Middle frontal gyrus (tissue), 1 donor: ENCODE results near the gene ZBTB20.
A peak's percentile ranks its signal among the peaks of the same experiment; 100 is the strongest.

ENCODE experiments used
- DNase-seq: peaks from one replicate; pipeline ENCODE4 v3.0.0-alpha.2; 2015; ENCODE audit warnings: low spot score; ENCODE audit errors: extremely low spot score

Gene ZBTB20

DNA sequence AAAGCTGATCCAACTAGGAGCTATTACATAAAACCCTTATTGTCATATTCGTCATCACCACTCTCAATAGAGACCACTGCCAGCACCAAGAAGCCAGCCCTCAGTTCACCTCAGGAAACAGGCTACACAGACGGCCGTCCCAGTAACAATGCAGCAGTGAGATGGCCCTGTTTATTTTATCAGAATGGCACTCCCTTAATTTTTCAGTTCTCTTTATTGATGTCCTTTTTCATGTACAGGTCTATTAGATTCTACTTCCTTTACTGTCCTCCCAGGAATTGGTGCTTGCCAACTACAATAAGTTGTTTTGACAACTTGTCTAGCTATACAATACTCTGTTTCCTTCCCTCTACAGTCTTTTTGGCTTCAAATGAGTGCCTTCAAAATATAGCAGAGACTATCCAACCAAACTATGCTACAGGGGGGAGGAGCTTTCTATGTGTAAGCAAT lies 272.5 kb downstream of the ZBTB20 start:
- DNase-seq: no peak

GRCh38 chr3:114873591-114873990 lies 273.5 kb downstream of the ZBTB20 start:
- DNase-seq: no peak

DNA sequence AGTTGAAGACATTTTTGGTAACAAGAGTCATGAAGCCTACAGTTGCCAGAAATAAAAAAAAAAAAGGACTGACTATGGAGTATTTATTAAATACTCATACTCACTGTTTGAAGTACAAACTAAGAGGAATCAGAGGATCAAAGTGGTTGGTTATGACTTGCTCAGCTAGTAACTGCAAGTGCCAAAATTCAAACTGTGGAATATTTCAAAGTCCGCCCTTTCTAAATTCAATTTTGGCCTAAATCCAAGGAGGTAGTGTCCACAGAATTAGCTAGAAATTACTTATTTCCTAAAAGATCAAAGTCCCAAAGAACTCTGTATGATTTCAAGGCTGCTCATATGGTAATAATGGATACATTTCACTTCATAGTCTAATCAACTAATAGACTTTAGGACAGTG lies 274.5 kb downstream of the ZBTB20 start:
- DNase-seq: no peak

DNA sequence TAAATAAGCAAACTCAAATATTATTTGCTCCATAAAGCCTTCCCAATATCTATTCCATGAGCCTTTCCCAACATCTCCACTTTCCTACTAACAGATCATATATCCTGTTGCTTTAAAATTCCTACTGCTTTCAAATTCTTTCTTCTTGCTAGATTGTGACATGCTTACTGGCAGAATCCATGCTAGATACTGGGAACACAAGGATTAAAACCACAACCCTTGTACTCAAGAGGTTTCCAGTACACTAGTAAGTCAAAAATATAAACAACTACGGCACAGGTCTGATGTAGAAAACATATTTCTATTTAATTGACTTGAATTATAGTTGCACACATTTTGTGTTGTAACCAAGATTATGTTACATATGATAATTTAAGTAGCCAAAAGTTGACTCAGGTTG lies 275.0 kb downstream of the ZBTB20 start:
- no peak for DNase-seq

GRCh38 chr3:114867835-114868503 lies 279.1 kb downstream of the ZBTB20 start:
- no peak for DNase-seq

DNA sequence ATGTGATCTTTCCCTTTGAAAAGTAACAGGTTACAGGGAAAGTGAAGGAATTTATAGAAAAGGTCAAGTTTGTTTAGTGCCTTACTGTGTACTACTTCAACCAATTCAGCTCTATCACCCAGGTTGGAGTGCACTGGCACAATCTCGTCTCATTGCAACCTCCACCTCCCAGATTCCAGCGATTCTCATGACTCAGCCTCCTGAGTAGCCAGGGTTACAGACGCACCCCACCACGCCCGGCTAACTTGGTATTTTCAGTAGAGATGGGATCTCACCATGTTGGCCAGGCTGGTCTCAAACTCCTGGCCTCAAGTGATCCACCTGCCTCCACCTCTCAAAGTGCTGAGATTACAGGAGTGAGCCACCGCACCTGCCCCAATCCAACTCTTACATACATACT lies 279.7 kb downstream of the ZBTB20 start:
- DNase-seq: no peak

DNA sequence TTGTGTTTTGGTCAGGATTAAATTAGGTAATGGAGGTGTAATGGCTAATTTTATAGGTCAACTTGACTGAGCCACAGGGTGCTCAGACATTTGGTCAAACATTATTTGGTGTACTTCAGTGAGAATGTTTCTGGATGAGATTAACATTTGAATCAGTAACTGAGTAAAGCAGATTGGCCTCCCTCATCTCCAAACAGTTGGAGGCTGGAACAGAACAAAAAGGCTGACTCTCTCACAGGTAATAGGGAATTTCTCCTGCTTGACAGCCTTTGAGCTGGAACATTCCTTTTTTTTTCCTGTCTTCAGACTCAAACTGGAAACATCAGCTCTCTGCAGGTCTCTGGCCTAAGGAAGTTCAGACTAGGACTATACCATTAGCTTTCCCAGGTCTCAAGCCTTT lies 280.7 kb downstream of the ZBTB20 start:
- DNase-seq: no peak

DNA sequence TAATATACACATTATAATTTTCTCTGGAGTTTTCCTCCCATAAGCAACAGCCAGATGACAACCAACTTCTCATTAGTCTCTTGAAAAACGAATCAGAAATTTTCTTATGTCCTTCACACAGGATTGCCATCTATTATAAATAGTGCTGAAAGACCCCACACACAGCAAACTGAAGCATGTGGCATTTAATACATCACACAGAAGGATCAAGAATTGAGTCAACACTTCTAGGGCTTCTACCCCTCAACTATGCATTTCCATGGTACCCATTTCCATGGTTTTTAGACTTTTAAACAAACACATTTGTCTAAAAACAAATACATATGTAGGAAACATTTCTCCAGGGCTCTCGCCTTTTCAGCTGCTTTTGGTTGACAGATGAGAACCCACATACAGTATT lies 282.1 kb downstream of the ZBTB20 start:
- no peak for DNase-seq

DNA sequence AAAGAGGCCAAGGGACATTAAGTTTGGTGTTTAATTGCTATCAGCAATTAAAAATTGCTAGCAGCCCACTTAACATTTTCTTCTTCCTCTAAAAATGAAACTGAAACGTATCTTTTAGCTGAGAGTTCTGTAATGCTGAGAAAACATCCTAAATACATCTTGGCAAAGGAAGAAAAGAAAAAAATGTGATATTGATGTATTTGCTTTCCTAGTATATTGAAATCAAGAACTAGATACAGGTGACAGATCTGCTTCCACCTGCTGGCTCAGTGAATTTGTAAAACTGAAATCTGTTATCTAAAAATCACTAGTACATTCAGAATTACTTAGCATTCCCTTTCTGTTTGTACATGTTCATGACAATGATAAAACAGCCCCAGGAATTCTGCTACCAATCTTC lies 283.2 kb downstream of the ZBTB20 start:
- no peak for DNase-seq

GRCh38 chr3:114861666-114862065 lies 285.4 kb downstream of the ZBTB20 start:
- DNase-seq: no peak

- DNase-seq: no peak
These were observed 286.6 kb downstream of the ZBTB20 start for GRCh38 chr3:114860531-114860930.

- DNase-seq: no peak
These were observed 288.8 kb downstream of the ZBTB20 start for GRCh38 chr3:114858329-114858728.

DNA sequence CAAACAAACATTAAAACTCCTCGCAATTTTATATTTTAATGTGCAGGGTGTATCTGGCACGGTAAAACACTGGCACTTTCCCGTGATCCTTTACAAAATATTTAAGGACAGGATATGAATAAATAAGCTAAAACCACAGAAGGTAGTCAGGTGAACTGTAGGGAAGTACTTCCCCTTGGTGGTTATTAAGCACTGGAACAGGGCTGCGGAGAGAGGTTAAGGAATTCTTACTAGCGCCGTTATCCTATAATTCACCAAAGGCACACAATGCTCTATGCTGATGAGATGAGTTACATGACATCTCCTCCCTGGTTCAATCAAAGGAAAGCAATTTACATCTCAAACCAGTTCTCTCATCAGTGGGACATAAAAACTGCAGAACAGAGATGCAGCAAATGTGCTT lies 289.8 kb downstream of the ZBTB20 start:
- no peak for DNase-seq

- no peak for DNase-seq
These were observed 290.3 kb downstream of the ZBTB20 start for GRCh38 chr3:114856835-114857234.

DNA sequence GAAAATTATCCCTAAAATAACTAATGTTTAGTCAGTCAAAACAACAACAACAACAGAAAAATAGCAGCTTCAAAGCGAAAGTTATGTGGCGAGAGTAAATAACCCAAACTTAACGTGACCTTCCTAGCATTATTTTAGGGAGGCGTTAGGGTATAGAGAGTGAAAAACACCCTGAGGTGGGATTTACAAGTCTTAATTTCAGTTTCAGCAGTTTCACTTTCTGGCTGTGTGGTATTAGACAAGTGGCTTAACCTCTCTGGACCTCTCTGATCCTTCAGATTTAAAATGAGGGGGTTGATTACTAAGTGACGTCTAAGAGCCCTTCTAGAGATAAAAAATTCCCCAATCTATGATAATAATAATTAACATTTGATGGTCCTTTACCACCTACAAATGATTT lies 291.2 kb downstream of the ZBTB20 start:
- no peak for DNase-seq

GRCh38 chr3:114852966-114853365 lies 294.1 kb downstream of the ZBTB20 start:
- no peak for DNase-seq

DNA sequence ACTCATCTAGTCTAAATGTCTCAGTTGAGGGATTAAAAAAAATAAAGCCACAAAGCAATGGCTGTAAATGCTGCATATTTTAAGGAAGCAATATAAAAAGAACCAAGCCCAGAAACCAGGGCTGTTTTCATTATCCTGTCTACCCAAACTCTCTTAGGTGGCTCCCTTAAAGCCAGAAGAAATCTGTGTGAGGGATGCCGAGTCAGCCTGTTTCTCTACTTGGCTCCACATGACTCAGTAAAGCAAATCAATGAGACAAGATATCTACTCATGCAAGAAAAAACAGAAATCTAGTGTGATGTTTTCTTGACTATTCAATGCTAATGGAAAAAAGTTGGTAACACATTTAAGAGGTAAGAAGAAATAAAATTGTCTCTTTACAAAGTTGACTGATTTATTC lies 296.2 kb downstream of the ZBTB20 start:
- no peak for DNase-seq

DNA sequence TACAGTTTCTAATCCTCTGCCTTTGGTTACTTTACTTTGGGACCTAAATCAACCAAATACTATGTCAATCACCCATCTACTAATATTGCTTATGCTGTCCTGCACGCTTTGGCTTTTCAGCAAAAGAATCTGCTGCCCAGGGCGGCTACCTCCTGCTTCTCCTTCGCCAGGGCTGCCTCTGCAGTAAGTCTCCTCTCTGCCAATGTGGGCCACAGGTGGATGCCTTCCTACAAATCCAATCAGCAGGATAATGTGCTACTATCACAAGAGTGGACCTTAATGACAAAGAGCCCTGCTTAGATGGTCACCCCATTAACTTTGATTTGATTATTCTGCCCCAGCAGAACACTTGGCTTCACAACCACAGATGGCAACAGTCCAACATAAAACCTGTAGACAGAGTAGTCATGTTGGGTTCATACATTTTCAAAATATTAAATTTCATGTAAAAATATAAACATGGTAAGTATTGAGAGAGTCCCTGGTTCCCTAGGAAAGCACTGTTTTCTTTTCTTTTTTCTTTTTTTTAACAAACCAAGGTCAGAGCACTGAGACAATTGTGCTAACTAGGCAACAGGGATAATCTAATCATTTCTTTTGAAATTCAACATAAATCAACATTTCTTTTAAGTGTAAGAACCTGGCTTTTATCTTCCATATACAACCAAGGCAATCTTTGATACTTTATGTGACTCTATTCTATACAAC lies 298.3 kb downstream of the ZBTB20 start:
- DNase-seq: no peak

- peak; percentile 40 for DNase-seq
These were observed 299.0 kb downstream of the ZBTB20 start for GRCh38 chr3:114848082-114848481.

GRCh38 chr3:114847564-114847963 lies 299.5 kb downstream of the ZBTB20 start:
- DNase-seq: no peak

DNA sequence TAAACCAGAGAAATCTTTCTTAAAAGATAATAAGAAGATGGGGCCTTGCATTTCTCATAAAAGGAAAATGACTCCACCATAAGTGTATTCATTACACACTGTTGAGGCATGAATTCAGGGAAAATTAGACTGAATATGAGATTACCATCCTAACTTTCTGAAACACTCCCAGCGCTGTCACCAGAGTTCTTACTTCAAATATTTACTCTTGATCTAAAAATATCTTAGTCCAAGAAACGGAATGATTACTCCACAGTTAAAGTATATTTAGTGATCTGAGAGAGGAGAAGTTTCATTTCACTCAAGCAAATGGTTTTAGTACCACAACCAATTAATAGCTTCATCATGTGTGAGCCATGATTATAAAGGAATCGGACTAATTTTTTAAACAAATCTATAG lies 300.3 kb downstream of the ZBTB20 start:
- no peak for DNase-seq

DNA sequence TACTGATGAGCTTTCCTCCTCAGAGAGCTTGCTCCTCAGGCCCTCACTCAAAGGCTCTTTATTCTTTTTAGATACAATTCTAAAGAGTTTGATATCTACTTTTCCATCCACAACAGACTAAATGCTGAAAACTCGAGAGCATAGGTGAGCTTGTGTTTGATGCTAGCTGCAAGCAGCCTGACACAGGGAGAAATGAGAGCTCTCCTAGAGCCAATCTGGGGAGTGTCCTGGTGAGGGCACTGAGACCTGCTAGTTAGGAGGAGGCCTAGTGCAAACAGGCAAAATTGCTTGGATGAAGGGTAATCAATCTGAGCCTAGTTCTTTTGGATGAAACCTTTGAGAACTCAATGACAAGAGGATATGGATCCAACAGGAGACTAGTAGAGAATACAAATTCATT lies 300.8 kb downstream of the ZBTB20 start:
- no peak for DNase-seq

DNA sequence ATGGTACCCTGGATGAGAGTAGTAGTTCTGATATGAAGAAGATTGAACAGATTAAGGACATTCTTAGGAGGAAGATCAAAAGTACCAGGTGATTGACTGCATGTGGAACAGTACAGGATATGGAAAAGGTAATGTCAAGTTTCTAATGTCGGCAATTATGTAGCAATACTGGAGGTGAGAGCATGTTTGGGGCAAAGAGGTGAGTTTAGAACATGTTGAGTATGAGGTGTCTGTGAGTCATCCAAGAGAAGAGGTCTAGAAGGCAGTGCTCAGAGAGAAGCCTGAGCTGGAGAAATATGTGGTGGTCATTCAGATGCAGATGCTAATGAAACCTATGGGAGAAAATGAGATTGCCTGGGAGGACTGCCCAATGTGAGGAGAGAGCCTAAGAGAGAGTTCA lies 305.6 kb downstream of the ZBTB20 start:
- no peak for DNase-seq
